ENCODE results near the gene DAPK1.

- TF ChIP-seq CTCF (IDR thresholded peaks at IDR 0.05; ENCODE audit: low read length) = no peak
- TF ChIP-seq EZH2 (IDR thresholded peaks at IDR 0.05; ENCODE audit: borderline replicate concordance, low read length) = no peak
These were observed 132.6 kb downstream of the DAPK1 start for GRCh38 chr9:87630266-87630665.

Measured in OCI-LY1 (cell line).